ENCODE data around the gene NAALADL2.

Gene NAALADL2

DNA sequence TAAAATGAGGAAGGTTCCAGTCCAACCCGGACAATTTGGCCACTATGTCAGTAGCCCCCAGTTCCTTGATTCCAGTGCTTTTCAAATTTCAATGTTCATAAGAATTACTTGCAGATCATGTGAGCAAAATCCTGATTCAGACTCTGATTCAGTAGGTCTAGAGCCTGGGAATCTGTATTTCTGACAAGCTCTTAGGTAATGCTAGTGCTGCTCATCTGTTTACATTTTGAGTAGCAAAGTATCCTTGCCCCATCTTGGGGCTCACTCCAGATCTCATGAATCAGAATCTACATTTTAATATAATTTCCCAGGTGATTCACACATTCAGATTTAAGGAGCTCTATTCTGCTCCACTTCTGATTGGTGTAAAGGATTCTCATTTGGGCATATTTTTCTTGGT, 142.0 kb downstream of the NAALADL2 start:
- DNase-seq: no peak

DNA sequence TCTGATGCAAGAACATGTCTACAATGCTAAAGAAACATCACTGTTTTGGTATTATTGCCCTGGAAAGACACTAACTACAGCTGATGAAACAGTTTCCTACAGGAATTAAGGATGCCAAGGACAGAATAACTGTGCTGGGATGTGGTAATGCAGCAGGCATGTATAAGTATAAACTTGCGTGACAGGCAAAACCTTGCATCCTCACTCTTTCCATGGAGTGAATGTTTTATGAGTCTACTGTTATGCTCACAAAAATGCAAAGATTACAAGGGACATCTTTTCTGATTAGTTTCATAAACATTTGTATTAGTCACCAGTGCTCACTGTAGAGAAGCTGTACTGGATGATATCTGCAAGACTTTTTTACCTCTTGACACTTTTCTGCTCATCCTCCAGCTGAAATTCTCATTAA, 143.6 kb downstream of the NAALADL2 start:
- DNase-seq: no peak

DNA sequence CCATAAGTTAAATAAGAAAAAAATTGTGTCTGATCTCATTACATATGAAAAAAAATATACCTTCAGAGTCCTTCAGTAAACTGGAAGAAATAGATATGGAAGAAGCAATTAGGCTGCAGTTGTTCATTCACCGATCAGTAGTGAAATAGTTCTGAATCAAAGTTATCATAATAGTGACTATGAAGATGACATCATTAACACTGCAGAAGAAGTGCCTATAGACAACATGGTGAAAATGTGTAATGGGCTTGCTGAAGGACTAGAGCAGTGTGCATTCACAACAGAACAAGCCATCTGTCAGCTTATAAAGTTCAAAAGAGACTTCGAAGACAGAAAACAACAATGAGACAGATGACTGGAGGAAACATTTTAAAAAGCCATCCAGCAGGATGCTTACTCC, 144.5 kb downstream of the NAALADL2 start:
- DNase-seq: no peak

- DNase-seq: no peak
These were observed 146.1 kb downstream of the NAALADL2 start for GRCh38 chr3:175005193-175005592.

GRCh38 chr3:175005881-175006280, 146.7 kb downstream of the NAALADL2 start:
- DNase-seq: no peak

- DNase-seq: no peak
These were observed 148.2 kb downstream of the NAALADL2 start for GRCh38 chr3:175007306-175007705.

GRCh38 chr3:175009295-175009694, 150.2 kb downstream of the NAALADL2 start:
- no peak for DNase-seq

DNA sequence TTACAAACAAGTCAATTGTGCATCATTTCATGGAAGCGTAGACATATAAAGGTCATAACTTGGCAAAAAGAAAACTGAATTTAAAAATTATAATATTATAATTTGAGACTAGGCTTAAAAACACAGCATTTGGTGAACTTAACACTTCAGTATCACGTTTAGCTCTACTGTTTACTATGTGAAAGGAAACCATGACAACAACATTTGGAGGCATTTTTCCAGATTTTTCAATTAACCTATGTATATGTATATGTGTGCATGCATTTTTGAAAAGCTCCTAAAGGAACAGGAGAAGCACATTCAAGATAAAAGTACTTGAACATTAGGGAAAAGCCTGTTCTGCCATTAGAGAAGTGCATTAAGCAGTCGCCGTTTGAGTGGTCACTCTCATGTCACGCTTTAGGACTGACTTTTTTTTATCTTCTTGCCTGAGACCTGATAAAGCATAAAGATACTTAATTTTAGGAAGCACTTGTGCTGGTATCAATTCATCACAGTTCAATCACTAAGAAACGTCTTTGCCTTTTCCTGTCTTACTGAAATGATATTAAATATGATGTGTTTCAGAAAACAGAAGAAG, 156.0 kb downstream of the NAALADL2 start:
- no peak for DNase-seq

DNA sequence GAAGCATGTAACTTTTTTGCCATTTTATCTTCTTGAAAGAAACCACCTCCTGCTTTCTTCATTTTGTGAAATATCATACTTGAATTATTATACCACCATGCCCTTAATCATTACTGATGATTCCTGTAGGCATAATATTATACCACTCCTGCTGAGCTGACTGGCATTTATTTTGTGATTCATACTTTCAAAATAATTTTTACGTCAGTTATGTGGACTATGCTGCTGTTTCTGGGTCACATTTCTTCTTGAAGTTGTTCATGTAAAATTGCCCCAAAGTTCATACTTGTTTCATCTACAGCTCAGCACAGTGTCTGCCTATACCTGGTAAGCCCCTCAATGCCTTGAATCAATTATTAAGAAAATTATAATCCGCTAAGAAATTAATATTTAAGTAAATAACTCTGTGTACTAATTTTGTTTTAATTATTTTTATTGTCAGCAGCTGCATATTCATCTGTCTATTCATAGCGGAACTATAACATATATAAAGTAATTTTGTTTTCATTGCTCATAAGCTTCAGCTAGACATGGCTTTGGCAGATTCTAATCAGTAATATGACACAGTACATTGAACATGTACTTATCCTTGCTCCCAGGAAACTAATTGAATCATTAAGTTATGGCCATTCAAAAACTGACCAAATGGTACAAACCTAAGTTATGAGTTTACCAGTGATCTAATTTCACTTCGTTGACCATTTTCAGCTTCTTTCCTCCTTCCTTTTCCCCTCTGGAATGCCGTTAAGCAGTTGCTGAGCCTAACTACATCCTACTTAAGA, 160.0 kb downstream of the NAALADL2 start:
- DNase-seq: no peak

DNA sequence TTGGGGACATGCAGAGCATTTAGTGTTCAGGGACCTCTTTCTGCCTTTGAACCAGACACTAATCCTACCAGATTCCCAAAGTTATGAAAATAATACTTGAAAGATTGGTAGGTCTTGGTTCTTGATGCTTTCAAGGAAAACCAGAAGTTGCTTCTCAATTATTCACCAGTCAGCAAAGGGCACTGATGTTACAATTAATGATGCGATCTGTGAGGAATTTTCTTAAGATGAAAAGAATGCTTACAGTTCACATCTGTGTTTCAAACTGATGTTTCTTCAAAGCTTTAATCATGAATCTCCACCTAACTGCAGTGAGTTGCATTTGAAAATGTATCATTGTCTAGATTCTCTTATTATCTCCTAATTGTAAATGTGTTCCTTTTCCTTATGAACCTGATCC, 161.0 kb downstream of the NAALADL2 start:
- no peak for DNase-seq

DNA sequence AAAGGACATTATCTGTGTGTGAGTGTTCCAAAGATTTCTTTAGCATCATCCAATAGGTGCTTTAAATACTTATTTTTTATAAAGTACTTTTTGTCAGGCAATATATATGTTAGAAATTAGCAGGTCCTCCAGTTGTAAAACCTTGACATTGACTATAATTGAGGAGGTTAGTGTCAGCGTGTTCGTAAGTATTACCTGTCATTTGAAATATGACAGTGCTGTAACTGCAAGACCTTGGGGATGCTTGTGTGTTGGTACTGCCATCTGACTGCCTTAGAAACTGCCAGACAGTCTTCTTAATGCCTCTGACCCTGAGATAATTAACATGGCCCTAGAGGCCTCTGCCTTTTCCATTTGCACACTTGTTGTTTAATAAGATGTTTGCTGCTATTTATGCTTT, 170.7 kb downstream of the NAALADL2 start:
- DNase-seq: no peak

DNA sequence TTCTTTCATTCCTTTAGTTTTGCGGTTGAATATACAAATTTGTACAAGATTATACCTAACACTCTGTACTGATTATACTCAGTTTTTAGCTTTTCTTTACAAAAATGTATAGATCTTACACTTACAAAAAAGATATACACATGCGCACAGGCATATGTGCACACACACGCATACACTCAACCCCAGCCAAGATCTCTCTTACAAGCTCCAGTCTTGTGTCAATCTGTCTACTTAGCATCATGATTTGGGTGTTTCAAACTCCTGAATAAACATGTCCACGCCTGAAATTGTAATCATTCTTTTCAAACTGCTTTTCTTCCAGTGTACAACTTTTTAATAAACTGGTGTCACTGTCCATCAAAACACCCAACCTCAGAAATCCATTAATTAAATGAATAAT, 180.7 kb downstream of the NAALADL2 start:
- DNase-seq: no peak

DNA sequence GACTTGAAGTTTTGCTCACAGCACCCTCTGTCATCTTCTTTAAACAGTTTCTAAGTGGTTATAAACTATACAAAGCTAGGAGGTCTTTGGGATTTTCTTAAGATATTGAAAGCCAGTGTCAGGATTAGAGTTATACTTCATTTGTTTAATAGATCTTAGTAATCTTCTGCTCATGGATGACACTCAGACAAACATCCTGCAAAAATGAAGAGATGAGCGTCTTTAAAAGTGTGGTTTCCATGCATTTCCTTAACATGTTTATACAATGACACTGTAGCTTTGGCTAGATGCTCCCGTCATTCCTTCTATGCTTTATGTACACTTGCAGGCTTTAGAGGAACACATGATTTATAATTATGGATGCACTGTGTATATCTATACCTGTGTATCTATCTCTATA, 182.2 kb downstream of the NAALADL2 start:
- DNase-seq: no peak

- no peak for DNase-seq
These were observed 187.5 kb downstream of the NAALADL2 start for GRCh38 chr3:175046601-175047000.

- DNase-seq: no peak
These were observed 188.7 kb downstream of the NAALADL2 start for GRCh38 chr3:175047786-175048185.

GRCh38 chr3:175057401-175057800, 198.3 kb downstream of the NAALADL2 start:
- DNase-seq: no peak

GRCh38 chr3:175059788-175060187, 200.7 kb downstream of the NAALADL2 start:
- no peak for DNase-seq

- no peak for DNase-seq
These were observed 206.4 kb downstream of the NAALADL2 start for GRCh38 chr3:175065497-175065896.

GRCh38 chr3:175066617-175067415, 207.7 kb downstream of the NAALADL2 start:
- no peak for DNase-seq

DNA sequence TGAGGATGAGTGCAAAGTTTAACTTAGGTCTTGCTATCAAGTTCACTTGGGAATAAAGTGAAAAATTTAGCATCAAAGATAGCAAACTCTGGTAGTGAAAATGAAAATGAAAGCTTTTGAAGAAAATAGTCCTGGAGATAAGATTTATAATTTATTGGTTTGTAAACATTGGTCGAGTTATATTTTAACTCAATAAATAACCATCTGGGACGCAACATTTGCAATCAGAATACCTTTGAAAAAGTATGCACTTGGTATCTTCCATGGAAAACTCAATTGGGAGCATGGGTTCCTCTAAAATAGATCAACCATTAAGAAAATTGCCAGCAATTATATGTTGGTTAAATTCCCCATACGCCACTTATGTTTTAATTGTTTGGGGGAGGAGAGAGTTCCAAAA, 209.5 kb downstream of the NAALADL2 start:
- no peak for DNase-seq

- no peak for DNase-seq
These were observed 211.8 kb downstream of the NAALADL2 start for GRCh38 chr3:175070946-175071345.

- DNase-seq: no peak
These were observed 214.2 kb downstream of the NAALADL2 start for GRCh38 chr3:175073219-175073905.

DNA sequence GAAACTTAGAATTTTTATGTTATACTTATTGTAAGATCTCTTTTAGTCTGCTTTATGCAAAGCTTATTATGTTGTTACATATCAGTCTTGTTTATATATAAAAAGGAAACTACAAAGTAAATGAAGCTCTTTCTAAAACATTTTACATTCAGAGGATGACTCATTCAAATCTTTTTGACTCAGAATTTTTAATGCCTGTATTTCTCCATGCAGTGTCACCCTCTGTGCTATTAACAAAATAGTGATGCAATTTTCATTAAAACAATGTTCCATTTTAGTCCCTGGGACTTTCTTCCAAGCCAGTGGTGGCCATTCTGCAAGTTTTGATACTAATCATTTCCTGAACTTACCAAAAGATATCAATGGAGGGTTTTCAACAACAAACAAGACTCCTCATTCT, 216.1 kb downstream of the NAALADL2 start:
- DNase-seq: no peak
